GM19452 (cell line): ENCODE results near the gene EML6.
"Not testable (repeated sequence)": the region's sequence is repeated elsewhere in the genome, so short reads cannot be mapped to it uniquely, and the experiment has no call there.

Experiments
- ATAC-seq: cut with Tn5 transposase; IDR thresholded peaks from one replicate; pipeline ENCODE4 v1.9.1; 2021; ENCODE audit not compliant: unreplicated experiment

Gene EML6

DNA sequence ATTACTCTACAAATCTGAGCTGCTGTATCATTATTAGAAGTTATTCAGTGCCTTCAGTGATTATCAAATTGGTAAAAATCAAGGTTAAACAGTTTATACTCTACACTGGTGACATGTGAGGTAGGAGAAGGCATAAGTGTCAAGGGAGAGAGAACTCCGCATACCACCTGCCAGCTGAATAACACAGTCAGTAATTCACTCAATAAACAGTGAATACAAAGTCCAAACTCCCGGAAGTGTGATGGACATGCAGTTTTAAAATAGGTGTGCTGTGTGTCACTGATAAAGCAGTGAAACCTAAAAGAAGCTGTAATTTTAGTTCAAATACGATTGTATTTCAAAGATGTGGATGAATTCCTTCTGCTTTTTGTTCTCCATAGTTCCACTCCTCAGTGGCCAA lies 149.8 kb downstream of the EML6 start:
- not testable (repeated sequence) for ATAC-seq

DNA sequence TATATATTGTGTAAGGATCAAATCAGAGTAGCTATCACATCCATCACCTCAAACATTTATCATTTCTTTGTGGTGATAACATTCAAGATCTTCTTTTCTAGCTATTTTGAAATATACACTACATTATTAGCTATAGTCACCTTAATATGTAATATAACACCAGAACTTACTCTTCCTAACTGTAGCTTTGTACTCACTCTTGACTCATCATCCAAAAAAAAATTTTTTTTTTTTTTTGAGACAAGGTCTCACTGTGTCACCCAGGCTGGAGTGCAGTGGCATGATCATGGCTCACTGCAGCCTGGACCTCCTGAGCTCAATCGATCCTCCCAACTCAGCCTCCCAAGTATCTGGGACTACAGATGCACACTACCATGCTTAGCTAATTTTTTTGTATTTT lies 153.3 kb downstream of the EML6 start:
- no peak for ATAC-seq

DNA sequence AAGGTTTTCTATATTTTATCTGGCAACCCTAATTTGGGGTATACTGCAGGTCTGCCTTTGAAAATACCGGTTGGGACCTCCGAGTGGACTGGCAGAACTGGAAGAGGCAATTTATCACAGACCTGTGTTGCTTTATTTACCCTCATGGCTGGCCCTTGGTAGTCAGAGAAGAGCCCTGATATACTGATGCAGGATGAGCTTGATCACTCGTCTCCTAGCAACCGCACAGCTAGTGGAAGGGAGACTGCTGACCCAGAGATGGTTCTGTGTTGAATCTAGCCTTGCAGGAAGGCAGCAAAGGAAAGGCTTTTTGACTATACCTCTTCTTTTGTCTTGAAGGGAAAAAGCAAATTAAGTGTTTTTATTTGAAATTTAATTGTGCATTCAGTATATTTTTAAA lies 154.7 kb downstream of the EML6 start:
- ATAC-seq = no peak

DNA sequence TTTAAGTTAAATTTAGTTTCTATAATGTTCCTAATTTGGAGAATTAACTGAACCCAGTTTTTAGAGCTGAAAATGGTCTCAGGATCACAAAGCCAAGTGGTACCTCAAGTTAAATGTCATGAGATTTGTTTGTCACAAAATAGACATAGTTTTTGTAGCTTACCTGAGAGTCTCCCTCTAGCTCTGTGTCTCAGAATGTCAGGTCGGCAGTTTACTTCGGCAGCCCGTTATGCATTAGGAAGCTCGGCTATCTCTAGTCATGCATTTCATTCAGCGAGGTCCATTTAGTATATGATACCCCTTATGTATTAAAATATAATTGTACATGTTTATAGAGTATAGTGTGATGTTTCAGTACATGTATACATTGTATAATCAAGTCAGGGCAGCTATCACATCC lies 155.6 kb downstream of the EML6 start:
- ATAC-seq = no peak

DNA sequence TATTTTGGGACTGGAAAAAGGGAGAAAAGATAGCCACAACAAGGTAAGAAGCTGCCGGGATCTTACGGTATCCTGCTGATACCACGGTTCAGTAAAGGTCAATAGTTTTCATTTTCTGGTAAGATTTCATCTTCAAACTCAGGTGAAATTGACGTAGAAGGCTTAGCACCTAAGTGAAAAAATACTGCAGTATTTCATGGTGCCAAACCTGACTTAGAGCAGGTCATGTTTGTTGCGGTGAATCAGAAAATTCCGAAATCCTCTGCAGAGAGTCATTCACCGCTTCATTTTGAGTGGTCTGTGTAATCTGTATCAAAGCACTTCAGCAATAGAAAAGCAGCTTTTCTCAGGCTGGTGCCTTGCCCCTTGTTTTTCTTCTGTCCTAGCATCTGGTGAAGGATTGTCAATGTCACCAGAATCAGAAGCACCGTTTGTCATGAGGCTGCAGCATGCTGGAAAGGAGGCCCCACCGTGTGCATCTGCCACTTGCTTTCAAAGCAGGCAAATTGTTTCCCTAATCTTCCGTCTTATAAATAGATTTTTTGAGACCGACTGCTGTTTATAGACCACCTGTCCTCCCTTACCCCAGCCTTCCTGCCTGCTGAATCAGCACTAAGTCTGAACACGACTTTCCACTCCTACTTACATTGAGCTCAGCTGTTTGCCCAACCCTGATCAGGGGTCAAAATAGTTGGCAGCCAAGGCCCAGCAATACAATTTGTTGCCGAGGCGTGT lies 156.3 kb downstream of the EML6 start:
- ATAC-seq = no peak

DNA sequence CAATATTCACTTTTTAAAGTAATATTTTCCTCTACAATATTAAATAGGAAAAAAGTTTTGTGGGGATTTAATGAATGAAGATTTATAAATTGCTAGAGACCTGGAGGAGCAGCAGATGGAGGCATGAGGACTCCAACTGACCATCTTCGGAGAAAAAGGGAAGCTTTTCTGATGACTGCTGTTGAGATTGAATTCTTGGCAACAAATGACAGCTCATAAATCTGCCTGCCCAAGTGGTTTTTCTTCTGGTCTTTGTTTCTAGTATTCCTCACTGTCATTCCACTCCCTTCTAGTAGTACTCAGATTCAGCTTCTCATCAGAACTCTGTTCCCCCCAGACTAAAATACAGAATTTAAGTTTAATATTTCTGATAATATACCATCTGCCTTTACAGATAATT lies 157.0 kb downstream of the EML6 start:
- no peak for ATAC-seq

DNA sequence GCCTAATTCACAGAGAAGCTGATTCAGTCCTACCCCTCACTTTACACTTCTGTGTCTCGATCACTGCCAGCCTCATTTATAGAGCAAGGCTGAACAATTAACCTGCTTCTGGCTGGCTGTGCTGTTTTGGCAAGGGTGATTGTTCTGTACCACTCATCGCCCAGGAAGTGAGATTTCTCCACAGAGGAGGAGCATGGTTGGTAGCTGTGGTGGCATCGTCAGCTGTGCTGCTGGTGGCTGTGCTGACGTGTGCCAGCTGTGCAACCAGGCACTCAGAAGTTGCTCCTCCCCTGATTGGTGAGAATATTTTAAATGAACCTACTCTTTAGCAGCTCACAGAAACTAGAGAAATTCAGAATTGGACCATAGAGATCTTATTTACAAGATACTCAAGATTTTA lies 158.3 kb downstream of the EML6 start:
- ATAC-seq = no peak

DNA sequence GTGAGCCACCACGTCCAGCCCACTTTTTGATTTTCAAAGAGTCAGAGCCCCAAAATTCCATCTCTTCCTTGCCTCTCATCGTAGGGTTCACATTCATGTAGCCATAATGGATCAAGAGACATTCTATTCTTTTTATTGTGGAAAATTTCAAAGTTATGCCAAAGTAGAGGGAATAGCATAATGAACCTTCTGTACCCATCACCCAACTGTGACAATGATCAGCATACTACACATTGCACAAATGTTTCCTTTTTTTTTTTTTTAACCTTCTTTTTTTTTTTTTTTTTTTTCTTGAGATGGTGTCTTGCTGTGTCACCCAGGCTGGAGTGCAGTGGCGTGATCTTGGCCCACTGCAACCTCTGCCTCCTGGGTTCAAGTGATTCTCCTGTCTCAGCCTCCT lies 162.4 kb downstream of the EML6 start:
- ATAC-seq = no peak

DNA sequence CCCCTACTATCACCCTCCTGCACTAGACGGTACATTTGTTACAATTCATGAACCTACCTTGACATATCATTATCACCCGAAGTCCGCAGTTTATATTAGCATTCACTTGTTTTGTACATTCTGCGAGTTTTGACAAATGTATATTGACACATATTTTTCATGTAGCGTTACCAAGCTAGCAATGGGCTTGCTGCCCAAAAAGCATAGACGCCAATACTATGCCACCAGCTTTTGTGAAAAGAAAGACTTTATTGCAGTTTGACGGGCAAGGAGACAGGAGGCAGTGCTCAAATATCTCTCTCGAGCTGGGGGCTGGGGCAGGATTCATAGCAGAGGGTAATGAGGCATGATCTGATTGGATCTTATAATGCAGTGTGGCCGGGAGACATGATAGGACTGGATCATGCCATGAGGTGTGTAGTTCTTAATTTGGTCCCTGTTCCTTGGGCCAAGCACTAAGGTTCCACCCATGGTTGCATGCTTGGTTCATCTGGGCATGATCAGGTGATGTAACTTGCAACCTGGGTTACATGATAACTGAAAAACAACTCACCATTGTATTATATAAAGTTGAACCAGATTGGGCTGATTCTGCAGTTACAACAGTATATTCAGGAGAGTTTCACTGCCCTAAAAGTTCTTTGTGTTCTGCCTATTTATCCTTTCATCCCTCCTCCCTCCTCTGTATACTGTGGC lies 164.5 kb downstream of the EML6 start:
- no peak for ATAC-seq

DNA sequence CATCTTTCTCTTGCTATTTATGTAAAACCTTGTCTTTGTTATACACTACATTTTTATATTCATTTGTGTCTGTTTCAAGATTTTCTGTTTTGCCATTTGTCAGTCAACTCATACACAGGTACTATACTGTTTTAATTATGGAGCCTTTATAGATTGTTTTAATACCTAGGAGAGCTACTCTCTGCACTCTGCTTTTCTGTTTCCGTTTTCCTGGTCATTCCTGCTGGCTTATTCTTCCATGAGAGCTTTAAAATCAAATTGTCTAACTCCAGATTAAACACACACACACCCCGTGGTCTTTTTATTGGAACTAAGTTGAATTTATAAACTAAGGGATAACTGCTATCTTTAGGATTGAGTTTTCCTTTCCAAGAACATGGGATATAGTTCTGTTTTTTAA lies 165.6 kb downstream of the EML6 start:
- no peak for ATAC-seq

DNA sequence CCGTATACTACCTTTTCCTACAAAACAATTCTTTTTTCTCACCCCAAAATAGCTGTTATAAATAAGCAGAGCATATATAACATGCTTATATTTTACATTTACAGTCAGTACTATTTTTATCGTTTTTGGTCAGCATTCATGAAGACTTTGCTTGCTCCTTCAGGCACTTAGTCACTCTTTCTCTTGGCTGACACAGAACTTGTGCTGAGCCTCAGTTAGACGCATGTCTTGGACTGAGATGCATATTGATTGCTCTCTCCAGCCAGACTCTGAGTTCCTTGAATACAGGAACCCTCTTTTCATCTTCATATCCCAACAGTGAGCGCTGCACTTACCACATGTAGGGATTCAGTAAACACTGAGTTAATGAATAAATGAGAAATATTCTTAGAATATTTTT lies 168.4 kb downstream of the EML6 start:
- ATAC-seq = no peak

DNA sequence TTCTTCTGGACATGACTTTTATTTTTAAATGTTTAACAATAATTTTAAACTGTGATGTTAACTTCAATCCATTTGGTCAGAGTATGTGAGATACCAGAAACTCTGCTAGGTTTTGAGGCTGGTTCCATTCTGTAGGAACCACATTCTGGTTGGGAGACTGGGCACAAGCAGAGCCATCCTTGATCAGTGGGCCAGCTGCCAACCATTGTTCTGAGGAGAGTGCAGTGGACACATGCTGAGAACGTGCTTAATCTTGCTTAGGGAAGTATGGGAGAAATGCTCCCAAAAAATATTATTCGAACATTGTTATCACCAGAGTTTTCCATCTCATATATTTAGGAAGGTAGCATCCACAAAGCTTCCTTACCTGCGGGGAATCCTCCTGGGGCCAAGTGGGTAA lies 171.0 kb downstream of the EML6 start:
- no peak for ATAC-seq

DNA sequence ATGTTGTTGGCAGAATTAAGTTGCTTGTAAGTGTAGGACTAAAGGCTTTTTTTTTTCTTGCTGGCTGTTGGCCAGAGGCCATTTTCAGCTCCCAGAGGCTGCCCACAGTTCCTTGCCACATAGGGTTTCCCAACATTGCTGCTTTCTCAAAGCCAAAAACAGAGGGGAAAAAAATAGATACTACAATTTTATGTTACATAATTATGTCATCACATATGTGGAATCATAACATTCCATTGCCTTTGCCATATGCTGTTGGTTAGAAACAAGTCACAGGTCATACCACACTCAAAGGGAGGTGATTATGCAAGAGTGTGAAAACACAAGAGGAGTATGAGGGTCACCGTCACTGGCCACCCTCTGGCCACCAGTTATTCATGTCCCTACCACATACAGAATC lies 172.3 kb downstream of the EML6 start:
- ATAC-seq = no peak

DNA sequence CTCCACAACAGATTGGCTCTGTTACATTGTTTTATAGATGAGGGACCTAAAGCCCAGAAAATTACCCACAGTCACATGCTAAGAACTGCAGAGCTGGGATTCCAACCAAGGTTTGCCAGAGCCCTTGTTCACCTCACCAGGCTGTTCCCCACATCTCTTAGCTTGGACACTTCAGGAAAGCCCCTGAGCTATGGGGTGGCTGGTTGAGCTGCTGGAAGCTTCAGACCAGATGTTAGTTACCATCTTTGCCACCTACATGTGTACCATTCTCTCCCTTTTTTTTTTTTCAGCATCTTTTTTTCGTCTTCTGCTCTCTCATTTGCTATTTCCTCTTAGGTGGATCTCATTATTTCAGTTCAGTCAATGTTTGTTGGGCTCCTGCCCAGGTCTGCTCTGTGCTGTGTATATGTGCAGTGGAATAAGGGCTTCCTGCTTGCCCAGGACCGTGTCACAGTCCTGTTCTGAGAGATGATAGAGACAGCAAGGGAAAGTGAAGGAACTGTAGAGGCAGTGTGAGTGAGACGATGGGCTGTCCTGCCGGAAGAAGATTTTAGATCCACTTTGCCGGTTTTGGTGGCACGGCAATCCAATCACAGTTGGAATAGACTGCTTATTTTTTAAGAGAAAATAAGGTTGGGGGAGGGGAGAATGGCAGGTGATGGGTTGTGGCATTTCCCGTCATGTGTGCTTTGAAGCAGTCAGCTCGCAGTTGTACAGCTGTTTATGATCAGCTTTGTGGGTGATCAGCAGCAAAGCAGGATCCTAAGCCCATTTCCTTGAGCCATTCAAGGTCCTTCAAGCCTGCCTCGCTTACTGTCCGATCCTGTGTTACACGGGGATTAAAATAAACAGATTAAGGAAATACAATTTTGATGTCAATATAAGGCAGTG lies 174.2 kb downstream of the EML6 start:
- ATAC-seq = no peak

DNA sequence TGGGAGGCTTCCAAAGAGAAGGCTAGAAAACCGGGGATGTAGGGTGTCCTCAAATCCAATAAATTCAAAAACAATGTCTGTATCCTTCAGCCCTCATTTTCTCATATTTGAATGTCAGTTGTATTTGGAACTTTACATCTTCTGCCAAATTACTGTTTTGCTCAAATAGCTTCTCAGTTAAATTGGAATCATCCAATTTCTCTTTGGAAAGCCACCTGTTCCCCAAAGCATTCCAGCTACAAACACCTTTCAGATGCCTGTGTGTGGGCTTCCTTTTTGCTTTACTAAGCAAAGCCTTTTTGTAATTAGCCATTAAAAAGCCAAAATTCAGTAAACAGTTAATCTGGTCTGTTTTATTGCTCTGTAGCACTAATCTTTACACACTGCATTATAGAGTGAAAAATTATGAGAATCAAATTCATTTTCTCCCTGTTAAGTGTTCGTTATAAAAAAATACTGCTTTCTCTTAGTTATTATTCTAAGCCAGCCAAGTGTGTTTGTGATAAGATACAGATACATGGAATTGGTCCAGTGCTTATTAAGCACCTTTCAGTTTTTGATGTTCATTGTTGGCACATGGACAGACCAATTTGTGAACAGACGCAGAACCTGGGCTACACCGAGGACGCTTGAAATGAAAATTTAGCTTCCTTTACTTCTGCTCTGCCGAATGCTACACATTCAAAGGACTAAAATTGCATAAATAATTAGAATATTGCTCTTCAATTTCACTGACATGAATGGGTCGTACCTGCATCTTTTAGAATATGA lies 175.2 kb downstream of the EML6 start:
- no peak for ATAC-seq

DNA sequence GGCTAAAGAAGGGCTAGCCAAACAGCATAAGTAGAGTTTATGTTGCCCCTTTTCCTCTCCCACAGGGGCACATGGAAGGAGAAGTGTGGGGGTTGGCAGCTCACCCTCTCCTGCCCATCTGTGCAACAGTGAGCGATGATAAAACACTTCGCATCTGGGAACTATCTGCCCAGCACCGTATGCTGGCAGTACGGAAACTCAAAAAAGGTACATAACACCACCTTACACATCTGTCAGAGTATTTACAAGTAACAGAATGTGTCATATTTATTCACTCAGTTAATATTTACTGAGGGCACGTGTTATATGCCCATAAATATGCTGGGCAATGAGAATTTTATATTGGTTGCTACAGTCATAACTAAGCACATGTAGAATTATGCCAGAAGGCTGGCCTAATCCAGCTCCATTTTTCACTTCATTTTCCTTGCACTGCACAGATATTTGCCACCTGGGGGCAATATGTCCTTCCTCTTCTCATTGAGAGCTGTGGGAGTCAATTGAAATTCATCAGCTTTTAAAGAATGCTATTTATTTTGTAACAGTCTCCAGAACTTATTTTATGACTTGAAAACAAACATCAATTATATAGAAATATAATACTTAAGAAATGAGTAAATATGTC lies 176.2 kb downstream of the EML6 start:
- ATAC-seq = no peak

DNA sequence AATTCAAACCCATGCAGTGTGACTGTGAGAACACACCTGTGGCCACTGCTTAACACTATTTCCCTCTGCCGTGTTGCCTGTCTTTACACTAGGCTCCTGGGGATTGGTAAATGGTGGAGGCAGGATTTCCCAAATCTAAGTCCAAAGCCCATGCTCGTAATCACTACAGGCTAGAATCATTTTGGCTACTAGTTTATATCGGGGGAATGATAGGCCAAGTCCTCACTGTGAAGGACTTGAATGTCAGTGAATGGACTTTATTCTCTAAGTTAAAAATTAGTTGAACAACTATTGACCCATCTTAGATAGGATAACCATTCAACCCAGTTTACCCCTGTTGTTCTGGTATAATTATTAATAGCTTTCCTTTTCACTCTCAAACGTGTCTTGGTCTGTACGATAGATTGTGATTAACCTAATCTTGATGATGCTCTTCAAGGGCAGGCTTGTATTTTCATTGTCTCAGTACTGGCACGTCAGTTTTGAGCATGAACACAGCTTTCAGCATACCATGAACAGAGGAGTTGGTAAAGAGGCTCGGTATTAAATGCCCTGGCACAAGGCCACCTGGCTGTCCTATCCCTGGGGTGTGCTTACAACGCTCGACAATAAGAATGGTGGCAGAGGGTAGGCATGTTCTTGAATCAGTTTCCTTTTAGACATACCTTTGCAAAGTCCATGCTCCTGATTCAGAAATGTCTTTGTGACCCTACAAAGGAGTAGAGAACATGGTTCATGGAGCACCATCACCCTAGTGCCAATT lies 177.9 kb downstream of the EML6 start:
- no peak for ATAC-seq

DNA sequence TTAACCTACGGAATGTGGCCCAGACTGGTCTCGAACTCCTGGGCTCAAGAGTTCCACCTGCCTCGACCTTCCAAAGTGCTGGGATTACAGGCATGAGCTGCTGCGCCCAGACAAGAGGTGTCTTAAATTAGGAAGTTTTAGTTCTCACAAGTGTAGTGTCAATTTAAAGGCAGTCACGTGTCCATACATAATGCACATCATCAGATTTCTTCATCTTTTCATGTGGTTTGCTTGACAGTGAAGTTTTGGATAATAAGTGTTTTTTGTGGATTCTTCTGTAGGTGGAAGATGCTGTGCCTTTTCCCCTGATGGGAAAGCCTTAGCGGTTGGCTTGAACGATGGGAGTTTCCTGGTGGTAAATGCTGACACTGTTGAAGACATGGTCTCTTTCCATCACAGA lies 179.3 kb downstream of the EML6 start:
- ATAC-seq = no peak

DNA sequence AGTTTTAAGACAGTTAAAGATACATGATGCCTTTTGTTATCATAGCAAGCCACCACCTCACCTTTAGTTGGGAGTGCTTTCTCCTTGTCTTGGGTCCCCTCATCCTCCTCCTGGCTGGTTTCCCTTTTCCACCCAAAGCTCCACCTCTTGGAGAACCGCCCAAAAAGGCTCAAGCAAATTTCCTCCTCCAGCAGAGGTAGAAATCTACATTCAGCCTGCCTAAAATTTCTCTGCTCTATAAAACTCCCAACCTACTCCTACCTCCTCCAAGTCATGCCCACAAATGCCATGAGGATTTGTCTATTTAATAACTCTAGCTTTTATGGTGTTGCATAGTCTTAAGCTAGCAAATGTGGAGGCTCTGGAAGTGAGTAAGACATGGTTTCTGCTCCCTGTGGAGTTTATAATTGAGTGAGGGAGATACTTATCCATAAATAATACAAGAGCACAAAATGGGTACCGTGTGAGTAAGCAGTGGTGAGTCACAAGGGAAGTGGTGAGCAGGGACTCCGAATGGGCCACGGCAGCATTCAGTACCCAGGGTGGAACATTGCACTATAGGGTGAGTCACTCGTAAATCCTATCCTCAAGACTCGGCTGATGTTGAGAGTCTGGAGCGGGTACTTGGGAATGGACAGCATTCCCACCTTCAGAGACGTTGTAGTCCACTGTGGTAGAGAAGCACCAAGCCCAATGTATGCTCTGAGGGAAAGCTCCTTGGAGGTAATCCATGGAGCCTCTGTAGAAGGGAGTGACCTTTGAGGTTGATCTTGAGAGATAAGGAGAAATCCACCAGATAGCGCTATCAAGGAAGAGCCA lies 180.5 kb downstream of the EML6 start:
- ATAC-seq = no peak
